ENCODE measurements around the gene ASIC2. TPM values are rescaled to one million over a fixed set of nuclear protein-coding genes. Genes with fewer than 3 reads are reported as not detected.

ASIC2 gene
- total RNA-seq, 1 donor from 2014 or later: not detected

DNA sequence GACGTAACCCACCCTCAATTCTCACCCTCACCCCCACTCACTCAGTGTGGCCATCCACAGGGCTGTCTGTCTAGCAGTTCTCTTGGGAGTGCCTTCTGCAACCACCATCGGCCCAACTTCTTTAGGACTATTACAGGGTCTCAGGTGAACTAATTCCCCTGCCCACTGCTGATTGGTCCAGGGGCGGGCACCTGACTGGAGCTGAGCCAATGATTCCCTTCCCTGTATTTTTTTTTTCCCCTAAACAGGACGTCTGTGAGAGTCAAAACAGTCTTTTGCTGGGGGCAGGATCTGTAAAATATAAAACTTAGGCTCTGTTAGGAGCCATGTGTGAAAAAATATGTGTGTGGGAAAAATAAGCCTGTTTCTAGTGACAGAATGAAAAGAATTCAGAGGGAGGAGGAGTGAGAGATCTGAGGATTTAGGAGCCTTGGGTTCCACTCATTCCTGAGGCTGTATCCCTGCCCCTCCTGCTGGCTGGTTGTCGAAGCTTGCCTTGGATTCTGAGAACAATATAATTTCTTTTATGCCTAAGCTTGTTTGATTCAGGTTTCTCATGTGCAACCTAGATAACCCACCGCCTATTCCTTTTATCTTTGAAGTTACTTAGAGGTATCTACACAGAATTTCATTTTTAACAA lies 186.4 kb downstream of the ASIC2 start:
- Histone ChIP-seq H3K9me3 (no peaks in the 10 kb centered on the region), H3K27ac (no peak overlapping the region), H3K36me3 (no peaks in the 10 kb centered on the region), H3K4me3 (no peak overlapping the region), H3K4me1 (no peaks in the 10 kb centered on the region), H3K27me3 (no peaks in the 10 kb centered on the region)
- intact Hi-C loops (cut with DNase I): no loop called here
- TF ChIP-seq, protein P1, sequence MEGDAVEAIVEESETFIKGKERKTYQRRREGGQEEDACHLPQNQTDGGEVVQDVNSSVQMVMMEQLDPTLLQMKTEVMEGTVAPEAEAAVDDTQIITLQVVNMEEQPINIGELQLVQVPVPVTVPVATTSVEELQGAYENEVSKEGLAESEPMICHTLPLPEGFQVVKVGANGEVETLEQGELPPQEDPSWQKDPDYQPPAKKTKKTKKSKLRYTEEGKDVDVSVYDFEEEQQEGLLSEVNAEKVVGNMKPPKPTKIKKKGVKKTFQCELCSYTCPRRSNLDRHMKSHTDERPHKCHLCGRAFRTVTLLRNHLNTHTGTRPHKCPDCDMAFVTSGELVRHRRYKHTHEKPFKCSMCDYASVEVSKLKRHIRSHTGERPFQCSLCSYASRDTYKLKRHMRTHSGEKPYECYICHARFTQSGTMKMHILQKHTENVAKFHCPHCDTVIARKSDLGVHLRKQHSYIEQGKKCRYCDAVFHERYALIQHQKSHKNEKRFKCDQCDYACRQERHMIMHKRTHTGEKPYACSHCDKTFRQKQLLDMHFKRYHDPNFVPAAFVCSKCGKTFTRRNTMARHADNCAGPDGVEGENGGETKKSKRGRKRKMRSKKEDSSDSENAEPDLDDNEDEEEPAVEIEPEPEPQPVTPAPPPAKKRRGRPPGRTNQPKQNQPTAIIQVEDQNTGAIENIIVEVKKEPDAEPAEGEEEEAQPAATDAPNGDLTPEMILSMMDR (IDR thresholded peaks at IDR 0.05): no peak
- no peak for DNase-seq (ENCODE audit: low spot score in 2 of 2)

DNA sequence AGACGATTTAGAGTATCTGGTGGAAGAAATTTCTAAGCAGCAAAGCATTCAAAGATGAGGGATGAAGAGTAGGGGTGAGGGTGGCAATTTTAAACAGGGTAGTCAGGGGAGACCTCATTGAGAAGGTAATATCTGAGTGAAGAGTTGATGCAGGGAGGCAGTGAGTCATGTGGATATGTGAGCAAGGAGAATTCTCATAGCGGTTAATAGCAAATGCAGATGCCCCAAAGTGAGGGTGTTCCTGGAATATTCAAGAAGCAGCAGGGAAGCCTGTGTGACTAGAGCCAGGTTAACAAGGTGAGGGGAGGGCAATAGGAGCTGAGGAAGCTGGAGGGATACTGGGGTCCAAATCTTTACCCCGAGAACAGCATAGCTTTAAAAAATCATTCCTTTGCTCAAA lies 187.2 kb downstream of the ASIC2 start:
- intact Hi-C loops (cut with DNase I): no loop called here
- H3K4me1 ChIP-seq: no peaks in the 10 kb centered on the region
- H3K27me3 ChIP-seq: no peaks in the 10 kb centered on the region
- DNase-seq (ENCODE audit: low spot score in 2 of 2): no peak
- H3K9me3 ChIP-seq: no peaks in the 10 kb centered on the region
- H3K27ac ChIP-seq: no peak overlapping the region
- TF ChIP-seq, protein P1 (IDR thresholded peaks at IDR 0.05): no peak
- H3K4me3 ChIP-seq: no peak overlapping the region
- no peaks in the 10 kb centered on the region for H3K36me3 ChIP-seq

DNA sequence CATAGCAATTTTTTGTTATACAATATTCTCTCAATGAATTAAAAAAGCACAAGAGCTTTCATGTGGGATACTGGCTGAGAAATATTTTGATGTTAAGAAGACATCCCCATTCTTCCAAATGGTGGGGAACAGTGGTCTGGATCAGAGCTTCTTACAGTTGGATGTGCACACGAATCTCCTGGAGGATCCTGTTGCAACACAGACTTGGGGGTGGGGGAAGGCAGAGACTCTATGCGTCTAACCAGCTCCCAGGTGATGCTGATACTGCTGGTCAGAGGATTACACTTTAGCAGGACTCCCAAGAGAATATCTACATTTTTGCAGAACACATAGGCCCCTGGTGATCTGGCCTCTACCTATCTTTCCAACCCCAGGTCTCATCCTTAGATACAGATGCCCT lies 193.2 kb downstream of the ASIC2 start:
- Histone ChIP-seq H3K4me3 (no peak overlapping the region), H3K27me3 (no peaks in the 10 kb centered on the region), H3K36me3 (no peaks in the 10 kb centered on the region), H3K9me3 (no peaks in the 10 kb centered on the region), H3K27ac (no peak overlapping the region), H3K4me1 (no peaks in the 10 kb centered on the region)
- TF ChIP-seq, protein P1 (IDR thresholded peaks at IDR 0.05): no peak
- no peak for DNase-seq (ENCODE audit: low spot score in 2 of 2)
- intact Hi-C loops (cut with DNase I): no loop called here

DNA sequence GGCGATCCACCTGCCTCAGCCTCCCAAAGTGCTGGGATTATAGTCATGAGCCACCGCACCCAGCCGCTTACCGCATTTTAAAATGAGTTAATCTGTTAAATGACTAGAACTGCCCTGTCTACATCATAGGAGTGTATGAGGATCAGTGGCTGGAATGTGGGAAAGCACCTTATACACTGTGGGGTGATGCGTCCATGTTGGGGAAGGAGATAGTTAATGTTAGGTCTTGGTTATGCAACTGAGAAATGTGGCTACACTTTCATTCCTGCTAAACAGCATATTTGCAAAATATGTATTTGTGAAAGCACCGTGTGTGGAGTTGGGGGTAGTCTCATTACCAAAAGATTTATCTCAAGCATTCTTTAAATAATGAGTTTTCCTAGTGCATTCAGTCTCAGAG lies 193.8 kb downstream of the ASIC2 start:
- intact Hi-C loops (cut with DNase I): no loop called here
- H3K27me3 ChIP-seq: no peaks in the 10 kb centered on the region
- H3K9me3 ChIP-seq: no peaks in the 10 kb centered on the region
- TF ChIP-seq, protein P1 (IDR thresholded peaks at IDR 0.05): no peak
- no peaks in the 10 kb centered on the region for H3K4me1 ChIP-seq
- no peak overlapping the region for H3K4me3 ChIP-seq
- no peak overlapping the region for H3K27ac ChIP-seq
- H3K36me3 ChIP-seq: no peaks in the 10 kb centered on the region
- DNase-seq (ENCODE audit: low spot score in 2 of 2): no peak

DNA sequence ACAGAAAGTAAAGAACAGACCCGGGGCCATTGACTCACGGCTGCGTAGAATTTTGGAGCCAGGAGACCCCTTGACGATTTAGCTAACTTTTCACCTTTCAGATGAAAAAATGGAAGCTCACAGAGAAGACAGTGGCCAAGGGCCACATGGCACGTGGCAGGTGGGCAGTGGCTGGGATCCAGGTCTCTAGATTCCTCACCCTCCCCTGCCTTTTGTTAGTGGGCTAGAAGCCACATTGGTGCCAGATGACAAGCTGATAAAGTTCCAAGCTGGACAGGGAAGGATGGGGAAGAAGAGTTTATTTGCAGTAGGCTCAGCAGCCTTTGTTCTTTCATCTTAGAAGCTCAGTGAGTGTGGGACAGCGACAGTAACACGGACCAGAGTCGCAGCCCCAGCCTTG lies 195.7 kb downstream of the ASIC2 start:
- no peak for DNase-seq (ENCODE audit: low spot score in 2 of 2)
- H3K27me3 ChIP-seq: no peaks in the 10 kb centered on the region
- no peaks in the 10 kb centered on the region for H3K36me3 ChIP-seq
- H3K4me1 ChIP-seq: no peaks in the 10 kb centered on the region
- no peak overlapping the region for H3K4me3 ChIP-seq
- H3K9me3 ChIP-seq: no peaks in the 10 kb centered on the region
- no peak overlapping the region for H3K27ac ChIP-seq
- TF ChIP-seq, protein P1 (IDR thresholded peaks at IDR 0.05): no peak
- intact Hi-C loops (cut with DNase I): no loop called here

DNA sequence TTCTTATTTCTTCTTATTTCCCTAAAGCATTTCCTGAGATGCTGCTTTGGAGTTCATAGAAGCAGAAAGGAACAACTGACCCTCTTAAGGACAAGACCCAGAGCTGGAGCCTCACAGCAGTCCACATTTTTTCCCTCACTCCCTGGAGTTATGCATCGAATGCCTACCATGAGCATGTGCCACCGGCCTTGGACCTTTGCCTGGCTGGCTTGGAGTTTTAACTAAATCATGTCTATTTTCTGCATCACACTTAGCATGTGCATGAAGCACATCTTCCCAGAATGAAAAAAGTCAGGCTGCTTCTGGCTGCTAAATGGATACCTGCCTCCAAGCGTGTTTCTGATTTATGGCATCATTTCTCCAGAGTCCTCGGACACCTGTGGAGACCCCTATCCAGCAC lies 196.9 kb downstream of the ASIC2 start:
- no peaks in the 10 kb centered on the region for H3K36me3 ChIP-seq
- no peaks in the 10 kb centered on the region for H3K27me3 ChIP-seq
- intact Hi-C loops (cut with DNase I): no loop called here
- TF ChIP-seq, protein P1 (IDR thresholded peaks at IDR 0.05): no peak
- H3K27ac ChIP-seq: no peak overlapping the region
- no peak for DNase-seq (ENCODE audit: low spot score in 2 of 2)
- no peaks in the 10 kb centered on the region for H3K4me1 ChIP-seq
- no peak overlapping the region for H3K4me3 ChIP-seq
- H3K9me3 ChIP-seq: no peaks in the 10 kb centered on the region

Data from ascending aorta (tissue), 2 donors.